Caco-2 (cell line): Measurements from ENCODE around the gene KCNE3. TPM values are rescaled to one million over a fixed set of nuclear protein-coding genes. Genes with fewer than 3 reads are reported as not detected.

Source experiments
- BruUV-seq: library from RNA; stranded (reverse); fragments of 400-500 nt; replicated peaks from 2 replicates; lab custom pipeline; 2021; lab: Mats Ljungman, UMichigan
- CTCF ChIA-PET: fragments of 300-600 bp; sonication (Branson Sonifier 250); formaldehyde crosslinking; loops from one replicate; lab custom pipeline; 2022; ENCODE audit warnings: antibody characterized with exemption; lab: Charles Lee
- POLR2A ChIA-PET: fragments of 300-600 bp; sonication (Branson Sonifier 250); formaldehyde crosslinking; loops from one replicate; lab custom pipeline; 2022; ENCODE audit warnings: antibody characterized with exemption; lab: Charles Lee
- DNase-seq, 2 experiments: peaks; one replicate each; pipeline versions ENCODE4 v3.0.0 to v3.0.0-alpha.2; 2020 to 2022
- H3K27me3 ChIP-seq: replicated peaks from 2 replicates; pipeline ENCODE4 v1.6.0; 2011; ENCODE audit warnings: low read length; ENCODE audit not compliant: control insufficient read depth, insufficient read depth
- H3K36me3 ChIP-seq: 2 replicates; pipeline ENCODE4 v1.5.1; 2011; ENCODE audit warnings: low read length; ENCODE audit not compliant: control insufficient read depth, insufficient read depth
- H3K4me1 ChIP-seq: fragments of 250-450 bp; sonication (Bioruptor Pico); 2 replicates; pipeline ENCODE4 v1.5.1; 2020; ENCODE audit warnings: mild to moderate bottlenecking
- H3K4me3 ChIP-seq: 2 replicates; pipeline ENCODE4 v1.5.1; 2011; ENCODE audit warnings: low read depth, mild to moderate bottlenecking, control low read depth, low read length
- H3K9me3 ChIP-seq: fragments of 250-450 bp; sonication (Bioruptor Pico); 2 replicates; pipeline ENCODE4 v1.5.1; 2020; ENCODE audit warnings: mild to moderate bottlenecking, moderate library complexity
- H3K27ac Mint-ChIP-seq: one replicate; pipeline ENCODE4 v1.8.0; 2022; ENCODE audit warnings: mixed read lengths; ENCODE audit not compliant: unreplicated experiment
- H3K27me3 Mint-ChIP-seq: one replicate; pipeline ENCODE4 v1.8.0; 2022; ENCODE audit warnings: mixed read lengths; ENCODE audit not compliant: insufficient read depth, unreplicated experiment
- H3K36me3 Mint-ChIP-seq: one replicate; pipeline ENCODE4 v1.8.0; 2022; ENCODE audit warnings: mild to moderate bottlenecking, mixed read lengths; ENCODE audit not compliant: insufficient read depth, unreplicated experiment
- H3K4me1 Mint-ChIP-seq: one replicate; pipeline ENCODE4 v1.8.0; 2022; ENCODE audit warnings: low read depth, mixed read lengths; ENCODE audit not compliant: unreplicated experiment
- H3K4me3 Mint-ChIP-seq: one replicate; pipeline ENCODE4 v1.8.0; 2022; ENCODE audit warnings: mild to moderate bottlenecking, moderate library complexity, mixed read lengths; ENCODE audit not compliant: unreplicated experiment
- H3K9me3 Mint-ChIP-seq: one replicate; pipeline ENCODE4 v1.8.0; 2022; ENCODE audit warnings: mixed read lengths; ENCODE audit not compliant: unreplicated experiment
- CTCF ChIP-seq, 2 experiments: fragments of 200-600 bp in 1 of 2; IDR thresholded peaks; 1 replicate in 1 of 2; 2 replicates in 1 of 2; pipeline versions ENCODE4 v1.5.1 to v1.8.0; 2011 to 2022; ENCODE audit warnings: antibody characterized with exemption in 1 of 2, control low read depth in 1 of 2, inconsistent platforms in 1 of 2, low read depth in 1 of 2, low read length in 1 of 2, mild to moderate bottlenecking in 1 of 2, moderate library complexity in 1 of 2; ENCODE audit not compliant: insufficient read depth in 1 of 2, severe bottlenecking in 1 of 2, unreplicated experiment in 1 of 2
- intact Hi-C: fragments of 100-400 bp; cut with micrococcal nuclease; formaldehyde crosslinking; loops from one replicate; pipeline ENCODE4 v1.10.0; 2022; ENCODE audit not compliant: unreplicated experiment
- total RNA-seq: library from RNA; stranded (reverse); gene quantifications from 2 replicates; pipeline ENCODE4 v1.2.3, GENCODE V29; 2022

KCNE3 gene
- total RNA-seq, 1 experiment from 2014 or later: 58.2 TPM

GRCh38 chr11:74478877-74479731, 11.8 kb upstream of the KCNE3 start:
- CTCF ChIA-PET: interaction anchor here (0.8 kb wide), 1 partner anchor 92 kb away, joined by 3 read pairs; no protein-coding TSS in a partner anchor
- no peak for DNase-seq
- Mint-ChIP-seq H3K4me3 (no peak overlapping the region), H3K36me3 (no peaks in the 10 kb centered on the region), H3K4me1 (no peaks in the 10 kb centered on the region), H3K27me3 (no peaks in the 10 kb centered on the region), H3K9me3 (no peaks in the 10 kb centered on the region), H3K27ac (no peak overlapping the region)
- intact Hi-C loops: loop anchor here (2.0 kb wide), 1 partner anchor 14 kb away; no protein-coding TSS in a partner anchor
- no peaks in the 10 kb centered on the region for H3K36me3 ChIP-seq
- no peaks in the 10 kb centered on the region for H3K4me1 ChIP-seq
- BruUV-seq: no TSS peak
- H3K9me3 ChIP-seq: no peaks in the 10 kb centered on the region
- H3K4me3 ChIP-seq: no peak overlapping the region
- TF ChIP-seq CTCF (IDR thresholded peaks at IDR 0.05; ENCODE audit: insufficient read depth in 1 of 2, low read depth in 1 of 2, low read length in 1 of 2, severe bottlenecking in 1 of 2, unreplicated experiment in 1 of 2): no peak
- POLR2A ChIA-PET: interaction anchor here (0.5 kb wide), 2 partner anchors 15 to 53 kb away, joined by 3 read pairs; partner anchors contain the start of gene LIPT2
- H3K27me3 ChIP-seq: no peaks in the 10 kb centered on the region

GRCh38 chr11:74476536-74476935, 9.2 kb upstream of the KCNE3 start:
- DNase-seq: no peak
- H3K27me3 Mint-ChIP-seq: no peaks in the 10 kb centered on the region
- Histone ChIP-seq H3K27me3 (no peaks in the 10 kb centered on the region), H3K4me3 (no peak overlapping the region), H3K4me1 (no peaks in the 10 kb centered on the region), H3K9me3 (no peaks in the 10 kb centered on the region), H3K36me3 (no peaks in the 10 kb centered on the region)
- intact Hi-C loops: no loop called here
- no peaks in the 10 kb centered on the region for H3K9me3 Mint-ChIP-seq
- no TSS peak for BruUV-seq
- no peak for TF ChIP-seq CTCF (IDR thresholded peaks at IDR 0.05; ENCODE audit: insufficient read depth in 1 of 2, low read depth in 1 of 2, low read length in 1 of 2, severe bottlenecking in 1 of 2, unreplicated experiment in 1 of 2)
- CTCF ChIA-PET: no interaction called here
- H3K4me3 Mint-ChIP-seq: no peak overlapping the region
- no peak overlapping the region for H3K27ac Mint-ChIP-seq
- no peaks in the 10 kb centered on the region for H3K4me1 Mint-ChIP-seq
- H3K36me3 Mint-ChIP-seq: no peaks in the 10 kb centered on the region
- POLR2A ChIA-PET: interaction anchor here (1.3 kb wide), 1 partner anchor 17 kb away, joined by 19 read pairs; the partner anchor contains the start of gene LIPT2

GRCh38 chr11:74474316-74474715, 7.0 kb upstream of the KCNE3 start:
- Histone ChIP-seq H3K36me3 (no peaks in the 10 kb centered on the region), H3K4me3 (no peak overlapping the region), H3K27me3 (no peaks in the 10 kb centered on the region), H3K4me1 (no peaks in the 10 kb centered on the region), H3K9me3 (no peaks in the 10 kb centered on the region)
- TF ChIP-seq CTCF (IDR thresholded peaks at IDR 0.05; ENCODE audit: insufficient read depth in 1 of 2, low read depth in 1 of 2, low read length in 1 of 2, severe bottlenecking in 1 of 2, unreplicated experiment in 1 of 2): no peak
- ChIA-PET POLR2A (interaction anchor here (1.7 kb wide), 1 partner anchor 19 kb away, joined by 8 read pairs; the partner anchor contains the start of gene LIPT2), CTCF (no interaction called here)
- no peaks in the 10 kb centered on the region for H3K27me3 Mint-ChIP-seq
- DNase-seq: no peak
- no peak overlapping the region for H3K4me3 Mint-ChIP-seq
- intact Hi-C loops: no loop called here
- no peaks in the 10 kb centered on the region for H3K36me3 Mint-ChIP-seq
- no peaks in the 10 kb centered on the region for H3K4me1 Mint-ChIP-seq
- BruUV-seq: no TSS peak
- H3K9me3 Mint-ChIP-seq: no peaks in the 10 kb centered on the region
- H3K27ac Mint-ChIP-seq: no peak overlapping the region
